MCF 10A (cell line): ENCODE measurements around the gene KCNJ3. TPM values are rescaled to one million over a fixed set of nuclear protein-coding genes. Genes with fewer than 3 reads are reported as not detected.

Experiments
- BruUV-seq: library from RNA; stranded (reverse); fragments of 400-500 nt; replicated peaks from 2 replicates; lab custom pipeline; 2021; lab: Mats Ljungman, UMichigan
- CTCF ChIA-PET: fragments of 300-600 bp; sonication (Branson Sonifier 250); formaldehyde crosslinking; extraction: SDS; loops from one replicate; lab custom pipeline; 2021; ENCODE audit warnings: antibody characterized with exemption, inconsistent platforms; lab: Yijun Ruan, JAX
- POLR2A ChIA-PET: fragments of 300-600, 350-650 bp; sonication (Branson Sonifier 250); formaldehyde crosslinking; extraction: SDS; loops from one replicate; lab custom pipeline; 2020; ENCODE audit warnings: antibody characterized with exemption, inconsistent platforms; lab: Yijun Ruan, JAX
- DNase-seq: peaks from one replicate; pipeline ENCODE4 v3.0.0-alpha.2; 2018; ENCODE audit not compliant: unreplicated experiment
- H3K27ac Mint-ChIP-seq: one replicate; pipeline ENCODE4 v1.8.0; 2022; ENCODE audit warnings: mild to moderate bottlenecking, low read depth, mixed read lengths; ENCODE audit not compliant: unreplicated experiment
- H3K27me3 Mint-ChIP-seq: one replicate; pipeline ENCODE4 v1.8.0; 2022; ENCODE audit warnings: mixed read lengths; ENCODE audit not compliant: insufficient read depth, unreplicated experiment
- H3K36me3 Mint-ChIP-seq: one replicate; pipeline ENCODE4 v1.8.0; 2022; ENCODE audit warnings: mild to moderate bottlenecking, moderate library complexity, mixed read lengths; ENCODE audit not compliant: insufficient read depth, unreplicated experiment
- H3K4me1 Mint-ChIP-seq: one replicate; pipeline ENCODE4 v1.8.0; 2022; ENCODE audit warnings: mixed read lengths; ENCODE audit not compliant: insufficient read depth, unreplicated experiment
- H3K4me3 Mint-ChIP-seq: one replicate; pipeline ENCODE4 v1.8.0; 2022; ENCODE audit warnings: mild to moderate bottlenecking, moderate library complexity, mixed read lengths; ENCODE audit not compliant: unreplicated experiment
- H3K9me3 Mint-ChIP-seq: one replicate; pipeline ENCODE4 v1.8.0; 2022; ENCODE audit warnings: mixed read lengths; ENCODE audit not compliant: unreplicated experiment
- CTCF ChIP-seq: fragments of 200-600 bp; IDR thresholded peaks from one replicate; pipeline ENCODE4 v1.8.0; 2022; ENCODE audit warnings: antibody characterized with exemption, mild to moderate bottlenecking; ENCODE audit not compliant: unreplicated experiment
- intact Hi-C: fragments of 100-400 bp; cut with micrococcal nuclease; formaldehyde crosslinking; loops from 2 replicates; pipeline ENCODE4 v1.14.1; 2022
- total RNA-seq: library from RNA; stranded (reverse); gene quantifications from 2 replicates; pipeline ENCODE4 v1.2.3, GENCODE V29; 2022

Gene KCNJ3
- total RNA-seq, 1 experiment from 2014 or later: not detected

GRCh38 chr2:154826827-154827226, 128.3 kb downstream of the KCNJ3 start:
- Mint-ChIP-seq H3K27me3 (peaks cover 11% of the 10 kb centered on the region), H3K4me3 (no peak overlapping the region), H3K36me3 (peaks cover 4% of the 10 kb centered on the region), H3K9me3 (no peaks in the 10 kb centered on the region), H3K4me1 (no peaks in the 10 kb centered on the region), H3K27ac (no peak overlapping the region)
- intact Hi-C loops: no loop called here
- no TSS peak for BruUV-seq
- no peak for DNase-seq
- ChIA-PET CTCF (interaction anchor here (1.0 kb wide), 1 partner anchor 55 kb away, joined by 3 read pairs; no protein-coding TSS in a partner anchor), POLR2A (interaction anchor here (1.1 kb wide), 1 partner anchor 14 kb away, joined by 3 read pairs; no protein-coding TSS in a partner anchor)
- no peak for TF ChIP-seq CTCF

- Mint-ChIP-seq H3K4me3 (no peak overlapping the region), H3K36me3 (peaks cover 6% of the 10 kb centered on the region), H3K27me3 (peaks cover 15% of the 10 kb centered on the region), H3K9me3 (no peaks in the 10 kb centered on the region), H3K27ac (no peak overlapping the region), H3K4me1 (no peaks in the 10 kb centered on the region)
- TF ChIP-seq CTCF: no peak
- no TSS peak for BruUV-seq
- ChIA-PET POLR2A (interaction anchor here (1.1 kb wide), 1 partner anchor 15 kb away, joined by 3 read pairs; no protein-coding TSS in a partner anchor), CTCF (no interaction called here)
- intact Hi-C loops: no loop called here
- no peak for DNase-seq
These were observed 128.8 kb downstream of the KCNJ3 start for GRCh38 chr2:154827286-154827685.

- no TSS peak for BruUV-seq
- TF ChIP-seq CTCF: no peak
- no peak for DNase-seq
- ChIA-PET POLR2A (no interaction called here), CTCF (no interaction called here)
- no peaks in the 10 kb centered on the region for H3K4me1 Mint-ChIP-seq
- H3K36me3 Mint-ChIP-seq: peaks cover 6% of the 10 kb centered on the region
- H3K27me3 Mint-ChIP-seq: peaks cover 20% of the 10 kb centered on the region
- no peak overlapping the region for H3K4me3 Mint-ChIP-seq
- no peaks in the 10 kb centered on the region for H3K9me3 Mint-ChIP-seq
- intact Hi-C loops: no loop called here
- H3K27ac Mint-ChIP-seq: no peak overlapping the region
These were observed 134.2 kb downstream of the KCNJ3 start for GRCh38 chr2:154832711-154833110.

GRCh38 chr2:154836632-154837031, 138.1 kb downstream of the KCNJ3 start:
- no TSS peak for BruUV-seq
- CTCF ChIA-PET: no interaction called here
- H3K27me3 Mint-ChIP-seq: peaks cover 15% of the 10 kb centered on the region
- H3K4me3 Mint-ChIP-seq: no peak overlapping the region
- no peak for DNase-seq
- POLR2A ChIA-PET: no interaction called here
- H3K4me1 Mint-ChIP-seq: no peaks in the 10 kb centered on the region
- H3K9me3 Mint-ChIP-seq: peaks cover 2% of the 10 kb centered on the region
- H3K27ac Mint-ChIP-seq: no peak overlapping the region
- no peak for TF ChIP-seq CTCF
- H3K36me3 Mint-ChIP-seq: peaks cover 4% of the 10 kb centered on the region
- intact Hi-C loops: no loop called here
